ENCODE data around the gene GSTP1.

- TF ChIP-seq POLR2A (IDR thresholded peaks at IDR 0.05) (no peak), CTCF (IDR thresholded peaks at IDR 0.05) (no peak)
Observed at GRCh38 chr11:67562963-67563704, 20.5 kb upstream of the GSTP1 start.
